ENCODE results near the gene CLEC4M. TPM values are rescaled to one million over a fixed set of nuclear protein-coding genes. Genes with fewer than 3 reads are reported as not detected.

The CLEC4M gene
- total and polyA plus RNA-seq, 2 of the 8 experiments (the other 6 are each of a cell fraction or from before 2014, with no cell fraction given): not detected

- TF ChIP-seq RNF2 (IDR thresholded peaks at IDR 0.05; ENCODE audit: borderline replicate concordance, low read depth, low read length, missing control alignments, poor library complexity, severe bottlenecking): no peak
- TF ChIP-seq USF2 (IDR thresholded peaks at IDR 0.05; ENCODE audit: low read length): no peak
- TF ChIP-seq CBX8 (IDR thresholded peaks at IDR 0.05; ENCODE audit: borderline replicate concordance, low read depth, low read length): no peak
- TF ChIP-seq POLR2AphosphoS5 (IDR thresholded peaks at IDR 0.05; ENCODE audit: low read depth, low read length): no peak
- peak; percentile 78 for TF ChIP-seq ASH2L (IDR thresholded peaks at IDR 0.05; ENCODE audit: low read length)
- no peak for TF ChIP-seq E2F6 (IDR thresholded peaks at IDR 0.05)
- TF ChIP-seq POU5F1 (IDR thresholded peaks at IDR 0.05; ENCODE audit: low read depth, low read length): no peak
- no peak for TF ChIP-seq CREB1 (IDR thresholded peaks at IDR 0.05)
These were observed 45.1 kb downstream of the CLEC4M start (continued) for GRCh38 chr19:7808108-7808507.

Data from H1 (cell line).